GM12878 (cell line): ENCODE results near the gene PAQR5. TPM values are rescaled to one million over a fixed set of nuclear protein-coding genes. Genes with fewer than 3 reads are reported as not detected.

Experiments
- ATAC-seq: fragments of 200-7000 bp; cut with Tn5 transposase; 3 replicates; pipeline ENCODE4 v1.9.1; 2020; ENCODE audit warnings: mild to moderate bottlenecking, moderate library complexity
- BruUV-seq: library from RNA; stranded (reverse); fragments of 400-500 nt; replicated peaks from 2 replicates; lab custom pipeline; 2021; lab: Mats Ljungman, UMichigan
- CTCF ChIA-PET: fragments of 300-600 bp; sonication (Branson Sonifier 250); formaldehyde crosslinking; extraction: SDS; loops from one replicate; lab custom pipeline; 2021; ENCODE audit warnings: inconsistent platforms; lab: Yijun Ruan, JAX
- POLR2A ChIA-PET: fragments of 350-600 bp; formaldehyde crosslinking; extraction: SDS; loops from one replicate; lab custom pipeline; 2021; ENCODE audit warnings: inconsistent platforms; lab: Charles Lee
- RAD21 ChIA-PET: fragments of 300-600 bp; sonication (Branson Sonifier 250); formaldehyde crosslinking; loops from one replicate; lab custom pipeline; 2023; ENCODE audit warnings: antibody characterized with exemption; ENCODE audit not compliant: unreplicated experiment; lab: Charles Lee
- SMC1A ChIA-PET: fragments of 300-600 bp; sonication (Branson Sonifier 250); formaldehyde crosslinking; loops from one replicate; lab custom pipeline; 2023; ENCODE audit not compliant: unreplicated experiment, uncharacterized antibody; lab: Charles Lee
- DNase-seq: peaks from one replicate; pipeline ENCODE4 v3.0.0-alpha.2; 2011; ENCODE audit warnings: low read depth, low spot score
- FAIRE-seq: peaks from 3 replicates; lab custom pipeline; 2011; peaks lifted over from hg19 to GRCh38; lab: Jason Lieb, UNC
- H2AFZ ChIP-seq: 2 replicates; pipeline ENCODE4 v1.6.0; 2011; ENCODE audit warnings: low read depth, low read length, control low read depth; ENCODE audit not compliant: control insufficient read depth
- H3K27ac ChIP-seq: 2 replicates; pipeline ENCODE4 v1.5.1; 2011; ENCODE audit warnings: control low read depth; ENCODE audit not compliant: control insufficient read depth, insufficient read depth
- H3K27me3 ChIP-seq, 2 experiments: replicated peaks in 1 of 2; 2 replicates each; pipeline versions ENCODE4 v1.6.0 to v1.6.1; 2011; ENCODE audit warnings: low read length in 1 of 2; ENCODE audit not compliant: control insufficient read depth in 2 of 2, insufficient read depth in 2 of 2
- H3K36me3 ChIP-seq, 2 experiments: 2 replicates each; pipeline ENCODE4 v1.5.1; 2011; ENCODE audit warnings: low read length in 1 of 2; ENCODE audit not compliant: control insufficient read depth in 2 of 2, insufficient read depth in 2 of 2
- H3K4me1 ChIP-seq: 2 replicates; pipeline ENCODE4 v1.6.1; 2011; ENCODE audit warnings: mild to moderate bottlenecking, low read length, moderate library complexity, mixed read lengths; ENCODE audit not compliant: control insufficient read depth, insufficient read depth
- H3K4me2 ChIP-seq: 2 replicates; pipeline ENCODE4 v1.6.0; 2011; ENCODE audit warnings: control low read depth; ENCODE audit not compliant: control insufficient read depth, insufficient read depth
- H3K4me3 ChIP-seq: fragments of 200-600 bp; sonication (generic); 2 replicates; pipeline ENCODE4 v1.5.1; 2016
- H3K79me2 ChIP-seq: 2 replicates; pipeline ENCODE4 v1.6.0; 2011; ENCODE audit warnings: low read length; ENCODE audit not compliant: control insufficient read depth, insufficient read depth
- H3K9ac ChIP-seq: 2 replicates; pipeline ENCODE4 v1.8.0; 2011; ENCODE audit warnings: low read length, control low read depth, mixed read lengths; ENCODE audit not compliant: control insufficient read depth, insufficient read depth
- H3K9me3 ChIP-seq: replicated peaks from 3 replicates; pipeline ENCODE4 v1.5.1; 2011; ENCODE audit warnings: mild to moderate bottlenecking, low read length; ENCODE audit not compliant: control insufficient read depth, insufficient read depth
- H4K20me1 ChIP-seq: 2 replicates; pipeline ENCODE4 v1.6.0; 2011; ENCODE audit not compliant: control insufficient read depth, insufficient read depth
- BMI1 ChIP-seq: fragments of 450-650 bp; IDR thresholded peaks from 2 replicates; pipeline ENCODE4 v1.6.1; 2016; ENCODE audit warnings: mild to moderate bottlenecking, moderate library complexity, borderline replicate concordance
- CEBPB ChIP-seq, 2 experiments: fragments of 150-350 bp in 1 of 2; IDR thresholded peaks; 2 replicates each; pipeline ENCODE4 v1.6.1; 2012 to 2014; ENCODE audit warnings: low read depth in 2 of 2, low read length in 2 of 2, borderline replicate concordance in 1 of 2, inconsistent platforms in 1 of 2
- CHD4 ChIP-seq: fragments of 200-600 bp; sonication (generic); IDR thresholded peaks from 2 replicates; pipeline ENCODE4 v1.6.1; 2016; ENCODE audit warnings: mild to moderate bottlenecking
- CREM ChIP-seq: IDR thresholded peaks from 2 replicates; pipeline ENCODE4 v1.6.1; 2014; ENCODE audit warnings: antibody characterized with exemption, low read depth
- CTCF ChIP-seq, 3 experiments: IDR thresholded peaks in 2 of 3; conservative IDR thresholded peaks in 1 of 3; 2 replicates each; pipeline ENCODE4 v1.5.1; 2011; ENCODE audit warnings: low read depth in 3 of 3, low read length in 3 of 3, mild to moderate bottlenecking in 3 of 3, control low read depth in 2 of 3, moderate library complexity in 2 of 3, inconsistent platforms in 1 of 3, mixed read lengths in 1 of 3; ENCODE audit not compliant: control insufficient read depth in 2 of 3, insufficient read depth in 1 of 3; ENCODE audit errors: extremely low read depth in 1 of 3
- E2F8 ChIP-seq: fragments of 450-650 bp; IDR thresholded peaks from 2 replicates; pipeline ENCODE4 v1.6.1; 2018; ENCODE audit warnings: mild to moderate bottlenecking, low read depth, moderate library complexity; ENCODE audit not compliant: partially characterized antibody
- GABPA ChIP-seq: IDR thresholded peaks from 2 replicates; pipeline ENCODE4 v1.6.1; 2014; ENCODE audit warnings: antibody characterized with exemption, low read depth, mild to moderate bottlenecking, inconsistent platforms
- HCFC1 ChIP-seq: fragments of 150-350 bp; IDR thresholded peaks from 2 replicates; pipeline ENCODE4 v1.6.1; 2014; ENCODE audit warnings: low read length
- HSF1 ChIP-seq: fragments of 150-350 bp; IDR thresholded peaks from 2 replicates; pipeline ENCODE4 v1.6.1; 2014; ENCODE audit warnings: mild to moderate bottlenecking, low read depth, low read length
- LARP7 ChIP-seq: fragments of 450-650 bp; IDR thresholded peaks from 2 replicates; pipeline ENCODE4 v1.6.1; 2017; ENCODE audit warnings: mild to moderate bottlenecking
- MYC ChIP-seq: IDR thresholded peaks from 2 replicates; pipeline ENCODE4 v1.6.1; 2011; ENCODE audit warnings: mild to moderate bottlenecking, low read length, moderate library complexity, inconsistent platforms; ENCODE audit not compliant: insufficient read depth, insufficient replicate concordance, insufficient read length, severe bottlenecking
- NBN ChIP-seq: fragments of 450-650 bp; IDR thresholded peaks from 2 replicates; pipeline ENCODE4 v1.6.1; 2016
- NRF1 ChIP-seq: conservative IDR thresholded peaks from 2 replicates; pipeline ENCODE4 v1.6.1; 2011; ENCODE audit warnings: mild to moderate bottlenecking, low read depth, low read length, improper control_type of control experiment
- POLR2AphosphoS2 ChIP-seq: IDR thresholded peaks from 2 replicates; pipeline ENCODE4 v1.6.1; 2011; ENCODE audit warnings: low read depth, mild to moderate bottlenecking, low read length, improper control_type of control experiment, moderate library complexity
- POLR2AphosphoS5 ChIP-seq: IDR thresholded peaks from 2 replicates; pipeline ENCODE4 v1.6.1; 2011; ENCODE audit warnings: mild to moderate bottlenecking, low read length, inconsistent platforms
- SMC3 ChIP-seq: IDR thresholded peaks from 2 replicates; pipeline ENCODE4 v1.6.1; 2011; ENCODE audit warnings: low read length, improper control_type of control experiment, borderline replicate concordance
- STAT1 ChIP-seq: fragments of 450-650 bp; conservative IDR thresholded peaks from 2 replicates; pipeline ENCODE4 v1.6.1; 2014; ENCODE audit warnings: antibody characterized with exemption, mild to moderate bottlenecking
- ZNF24 ChIP-seq: fragments of 450-650 bp; IDR thresholded peaks from 2 replicates; pipeline ENCODE4 v1.6.1; 2017; ENCODE audit warnings: antibody characterized with exemption, mild to moderate bottlenecking
- ZNF622 ChIP-seq: fragments of 450-650 bp; IDR thresholded peaks from 2 replicates; pipeline ENCODE4 v1.6.1; 2017; ENCODE audit warnings: mild to moderate bottlenecking, inconsistent platforms
- WGBS: methylation state at CpG from one replicate; pipeline ENCODE4 v1.1.6; 2016; ENCODE audit warnings: low lambda C conversion rate; ENCODE audit not compliant: insufficient replicate concordance, insufficient coverage; ENCODE audit errors: missing lambda C conversion rate; 5-methylcytosine and 5-hydroxymethylcytosine counted together
- in situ Hi-C: fragments of 300-500 bp; cut with MboI; formaldehyde crosslinking; loops from 9 replicates; pipeline ENCODE4 v1.14.3; 2018; ENCODE audit warnings: mixed read lengths
- intact Hi-C: fragments of 100-400 bp; cut with micrococcal nuclease; formaldehyde crosslinking; loops from one replicate; pipeline ENCODE4 v1.14.2; 2022; ENCODE audit not compliant: unreplicated experiment
- polyA plus RNA-seq, 11 experiments: library from polyadenylated mRNA; depleted of rRNA in 4 of 11; unstranded in 6 of 11; stranded (reverse) in 5 of 11; fragments of >200 nt; fragmentation: Nextera tagmentation in 4 of 11; fragmentation: Illumina TruSeq in 1 of 11; extraction: Ambion mirVana in 4 of 11; extraction: Trizol in 1 of 11; gene quantifications; 1 replicate in 1 of 11; 2 replicates in 10 of 11; pipeline versions ENCODE4 v1.2.1 to v1.2.3, GENCODE V29; 2011 to 2016; ENCODE audit warnings: inconsistent platforms in 2 of 11, missing spikeins in 2 of 11, low read depth in 1 of 11
- total RNA-seq, 4 experiments: library from RNA; depleted of rRNA in 3 of 4; stranded (reverse); fragments of >200 nt in 3 of 4; fragmentation: Illumina TruSeq in 1 of 4; extraction: Trizol in 1 of 4; gene quantifications; 2 replicates each; pipeline versions ENCODE4 v1.2.1 to v1.2.3, GENCODE V29; 2013 to 2021

The PAQR5 gene
- total and polyA plus RNA-seq, 10 of the 15 experiments (the other 5 are each of a cell fraction or from before 2014, with no cell fraction given) = 0.02 to 0.03 TPM; not detected in 8

GRCh38 chr15:69359722-69360121 is 61.0 kb downstream of the PAQR5 start:
- no peaks in the 10 kb centered on the region for H3K9me3 ChIP-seq
- H3K27ac ChIP-seq = no peak overlapping the region
- no peaks in the 10 kb centered on the region for H3K4me1 ChIP-seq
- DNase-seq (no peak), ATAC-seq (no peak), FAIRE-seq (no peak)
- no peak overlapping the region for H3K4me3 ChIP-seq
- ChIA-PET POLR2A (no interaction called here), RAD21 (no interaction called here), SMC1A (no interaction called here), CTCF (no interaction called here)
- intact Hi-C loops = no loop called here
- H3K9ac ChIP-seq = no peak overlapping the region
- no peaks in the 10 kb centered on the region for H4K20me1 ChIP-seq
- WGBS = 53% methylated on average over 3 of the region's 3 CpGs
- TF ChIP-seq CTCF (IDR thresholded peaks at IDR 0.05 in 2 of 3, conservative IDR thresholded peaks at IDR 0.05 in 1 of 3; ENCODE audit: control insufficient read depth in 2 of 3, extremely low read depth in 1 of 3, insufficient read depth in 1 of 3, low read depth in 3 of 3, low read length in 3 of 3) = no peak
- no peak for TF ChIP-seq NRF1
- TF ChIP-seq LARP7 = no peak
- TF ChIP-seq CEBPB (IDR thresholded peaks at IDR 0.05; ENCODE audit: borderline replicate concordance in 1 of 2, low read depth in 2 of 2, low read length in 2 of 2) = no peak
- no peak for TF ChIP-seq HCFC1
- no peak for TF ChIP-seq CREM
- TF ChIP-seq GABPA = no peak
- no peak for TF ChIP-seq CHD4
- no peak for TF ChIP-seq ZNF622
- no peak for TF ChIP-seq POLR2AphosphoS5
- TF ChIP-seq POLR2AphosphoS2 = no peak
- TF ChIP-seq ZNF24 = no peak
- no peak for TF ChIP-seq MYC
- TF ChIP-seq SMC3 = no peak
- TF ChIP-seq STAT1 = no peak
- TF ChIP-seq HSF1 = no peak
- TF ChIP-seq NBN = no peak
- TF ChIP-seq BMI1 = no peak
- no peak for TF ChIP-seq E2F8
- no peak overlapping the region for H2AFZ ChIP-seq
- in situ Hi-C loops = no loop called here
- no peaks in the 10 kb centered on the region for H3K36me3 ChIP-seq
- H3K27me3 ChIP-seq = no peaks in the 10 kb centered on the region; a peak in 2 of 4 replicates
- no peak overlapping the region for H3K4me2 ChIP-seq
- BruUV-seq = no TSS peak
- no peaks in the 10 kb centered on the region for H3K79me2 ChIP-seq
